ENCODE data around the gene ZBTB16.

DNA sequence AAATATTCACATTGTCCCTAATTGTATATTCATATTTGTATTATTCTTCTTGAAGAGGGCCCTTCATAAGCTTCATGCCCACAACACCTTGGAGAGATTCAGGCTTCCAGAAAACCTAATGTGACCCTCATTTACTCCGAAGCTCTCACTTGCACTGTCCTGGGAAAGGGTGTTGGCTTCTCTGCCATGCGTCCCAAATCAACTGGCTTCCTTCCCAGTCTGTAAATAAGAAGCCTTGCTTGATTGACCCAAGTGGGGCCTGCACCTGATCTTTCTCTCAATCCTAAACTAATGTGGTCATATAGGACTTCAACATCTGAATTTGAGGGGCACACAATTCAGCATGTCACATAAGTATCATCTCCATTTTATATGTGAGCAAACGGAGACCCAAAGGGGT, 40.5 kb upstream of the ZBTB16 start:
- TF ChIP-seq, protein P1, sequence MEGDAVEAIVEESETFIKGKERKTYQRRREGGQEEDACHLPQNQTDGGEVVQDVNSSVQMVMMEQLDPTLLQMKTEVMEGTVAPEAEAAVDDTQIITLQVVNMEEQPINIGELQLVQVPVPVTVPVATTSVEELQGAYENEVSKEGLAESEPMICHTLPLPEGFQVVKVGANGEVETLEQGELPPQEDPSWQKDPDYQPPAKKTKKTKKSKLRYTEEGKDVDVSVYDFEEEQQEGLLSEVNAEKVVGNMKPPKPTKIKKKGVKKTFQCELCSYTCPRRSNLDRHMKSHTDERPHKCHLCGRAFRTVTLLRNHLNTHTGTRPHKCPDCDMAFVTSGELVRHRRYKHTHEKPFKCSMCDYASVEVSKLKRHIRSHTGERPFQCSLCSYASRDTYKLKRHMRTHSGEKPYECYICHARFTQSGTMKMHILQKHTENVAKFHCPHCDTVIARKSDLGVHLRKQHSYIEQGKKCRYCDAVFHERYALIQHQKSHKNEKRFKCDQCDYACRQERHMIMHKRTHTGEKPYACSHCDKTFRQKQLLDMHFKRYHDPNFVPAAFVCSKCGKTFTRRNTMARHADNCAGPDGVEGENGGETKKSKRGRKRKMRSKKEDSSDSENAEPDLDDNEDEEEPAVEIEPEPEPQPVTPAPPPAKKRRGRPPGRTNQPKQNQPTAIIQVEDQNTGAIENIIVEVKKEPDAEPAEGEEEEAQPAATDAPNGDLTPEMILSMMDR (IDR thresholded peaks at IDR 0.05) = no peak
- no peak for TF ChIP-seq POLR2A (IDR thresholded peaks at IDR 0.05)

All from adrenal gland (tissue), 5 donors.